ENCODE results near the gene IDI1. TPM values are rescaled to one million over a fixed set of nuclear protein-coding genes. Genes with fewer than 3 reads are reported as not detected.

Gene IDI1
- total and polyA plus RNA-seq, 3 donors from 2014 or later = 36.9 to 52.1 (median 43.7) TPM

- Histone ChIP-seq H3K4me1 (peaks cover 12% of the 10 kb centered on the region), H3K27me3 (no peaks in the 10 kb centered on the region), H3K36me3 (ENCODE audit: low read depth, missing control alignments) (no peaks in the 10 kb centered on the region), H3K4me3 (no peak overlapping the region), H3K9me3 (no peaks in the 10 kb centered on the region), H3K27ac (no peak overlapping the region)
- TF ChIP-seq POLR2A (IDR thresholded peaks at IDR 0.05) = no peak
- no peak for TF ChIP-seq CTCF (IDR thresholded peaks at IDR 0.05)
- no peak for DNase-seq
- intact Hi-C loops (cut with DNase I; ENCODE audit: low total_unique reads) = no loop called here
- 79 to 89% methylated on average over 11 of the region's 11 CpGs for WGBS, 2 donors
Measured at GRCh38 chr10:1037098-1037497, 11.8 kb downstream of the IDI1 start.

GRCh38 chr10:1036341-1036791 lies 12.6 kb downstream of the IDI1 start:
- TF ChIP-seq CTCF (IDR thresholded peaks at IDR 0.05) (no peak), POLR2A (IDR thresholded peaks at IDR 0.05) (no peak)
- H3K36me3 ChIP-seq (ENCODE audit: low read depth, missing control alignments) = no peaks in the 10 kb centered on the region
- whole genome bisulfite sequencing, 2 donors = 80 to 97% methylated on average over 12 to 14 of the region's 14 CpGs
- no peak overlapping the region for H3K27ac ChIP-seq
- intact Hi-C loops (cut with DNase I; ENCODE audit: low total_unique reads) = no loop called here
- peaks cover 12% of the 10 kb centered on the region for H3K4me1 ChIP-seq
- no peaks in the 10 kb centered on the region for H3K27me3 ChIP-seq
- no peaks in the 10 kb centered on the region for H3K9me3 ChIP-seq
- no peak for DNase-seq
- no peak overlapping the region for H3K4me3 ChIP-seq

- H3K9me3 ChIP-seq = no peaks in the 10 kb centered on the region
- H3K36me3 ChIP-seq (ENCODE audit: low read depth, missing control alignments) = no peaks in the 10 kb centered on the region
- H3K4me1 ChIP-seq = peaks cover 12% of the 10 kb centered on the region
- H3K27ac ChIP-seq = peak overlapping the region in 1 of 2 donors; percentile 50
- H3K4me3 ChIP-seq = no peak overlapping the region
- WGBS, 2 donors = 44 to 59% methylated on average over 6 of the region's 6 CpGs
- intact Hi-C loops (cut with DNase I; ENCODE audit: low total_unique reads) = no loop called here
- TF ChIP-seq POLR2A (IDR thresholded peaks at IDR 0.05) (no peak), CTCF (IDR thresholded peaks at IDR 0.05) (no peak)
- no peak for DNase-seq
- H3K27me3 ChIP-seq = no peaks in the 10 kb centered on the region
Measured at GRCh38 chr10:1035201-1035600, 13.7 kb downstream of the IDI1 start.

GRCh38 chr10:1034758-1035157 lies 14.2 kb downstream of the IDI1 start:
- Histone ChIP-seq H3K4me1 (peaks cover 12% of the 10 kb centered on the region), H3K27ac (peak overlapping the region in 1 of 2 donors; percentile 50), H3K27me3 (no peaks in the 10 kb centered on the region), H3K4me3 (no peak overlapping the region), H3K9me3 (no peaks in the 10 kb centered on the region), H3K36me3 (ENCODE audit: low read depth, missing control alignments) (no peaks in the 10 kb centered on the region)
- DNase-seq = peak; percentile 36
- no peak for TF ChIP-seq CTCF (IDR thresholded peaks at IDR 0.05)
- no peak for TF ChIP-seq POLR2A (IDR thresholded peaks at IDR 0.05)
- WGBS, 2 donors = 41 to 44% methylated on average over 3 of the region's 3 CpGs
- intact Hi-C loops (cut with DNase I; ENCODE audit: low total_unique reads) = no loop called here

- Histone ChIP-seq H3K4me1 (peaks cover 12% of the 10 kb centered on the region), H3K9me3 (no peaks in the 10 kb centered on the region), H3K27ac (no peak overlapping the region), H3K36me3 (ENCODE audit: low read depth, missing control alignments) (no peaks in the 10 kb centered on the region), H3K27me3 (no peaks in the 10 kb centered on the region), H3K4me3 (no peak overlapping the region)
- no peak for DNase-seq
- WGBS, 2 donors = 61 to 79% methylated on average over 1 of the region's 1 CpG
- intact Hi-C loops (cut with DNase I; ENCODE audit: low total_unique reads) = no loop called here
- TF ChIP-seq POLR2A (IDR thresholded peaks at IDR 0.05) (no peak), CTCF (IDR thresholded peaks at IDR 0.05) (no peak)
Measured at GRCh38 chr10:1033601-1034000, 15.3 kb downstream of the IDI1 start.
